ENCODE data around the gene CD55. TPM values are rescaled to one million over a fixed set of nuclear protein-coding genes. Genes with fewer than 3 reads are reported as not detected.
"Not testable (repeated sequence)": the region's sequence is repeated elsewhere in the genome, so short reads cannot be mapped to it uniquely, and the experiment has no call there.

The CD55 gene
- total RNA-seq, 1 donor from 2014 or later = 84.7 TPM

- DNase-seq = no peak
Observed at GRCh38 chr1:207305489-207305873, 16.0 kb upstream of the CD55 start.

- DNase-seq = no peak
Observed at GRCh38 chr1:207306023-207306422, 15.5 kb upstream of the CD55 start.

GRCh38 chr1:207306603-207307002, 14.9 kb upstream of the CD55 start:
- DNase-seq = no peak

GRCh38 chr1:207308451-207309190, 12.9 kb upstream of the CD55 start:
- DNase-seq = no peak

GRCh38 chr1:207309745-207310273, 11.7 kb upstream of the CD55 start:
- DNase-seq = peak; percentile 30

GRCh38 chr1:207311888-207312603, 9.4 kb upstream of the CD55 start:
- DNase-seq = no peak

GRCh38 chr1:207312604-207312920, 8.9 kb upstream of the CD55 start:
- peak; percentile 5 for DNase-seq

GRCh38 chr1:207313131-207313530, 8.3 kb upstream of the CD55 start:
- no peak for DNase-seq

GRCh38 chr1:207314816-207315215, 6.7 kb upstream of the CD55 start:
- DNase-seq = peak; percentile 54

- DNase-seq = no peak
Observed at GRCh38 chr1:207315435-207315834, 6.0 kb upstream of the CD55 start.

GRCh38 chr1:207316141-207316540, 5.3 kb upstream of the CD55 start:
- no peak for DNase-seq

GRCh38 chr1:207316622-207317391, 4.7 kb upstream of the CD55 start:
- peak; percentile 47 for DNase-seq

- DNase-seq = no peak
Observed at GRCh38 chr1:207317561-207317960, 3.9 kb upstream of the CD55 start.

GRCh38 chr1:207318072-207318619, 3.3 kb upstream of the CD55 start:
- DNase-seq = no peak

- DNase-seq = no peak
Observed at GRCh38 chr1:207319199-207319598, 2.3 kb upstream of the CD55 start.

GRCh38 chr1:207320105-207320504, 1.4 kb upstream of the CD55 start:
- not testable (repeated sequence) for DNase-seq

- DNase-seq = peak; percentile 29
Observed at GRCh38 chr1:207321790-207322645, 540 bp downstream of the CD55 start.

- no peak for DNase-seq
Observed at GRCh38 chr1:207323425-207324225, 2.1 kb downstream of the CD55 start.

- DNase-seq = no peak
Observed at GRCh38 chr1:207328004-207328403, 6.5 kb downstream of the CD55 start.

- DNase-seq = no peak
Observed at GRCh38 chr1:207328908-207329440, 7.5 kb downstream of the CD55 start.

- DNase-seq = no peak
Observed at GRCh38 chr1:207329469-207329868, 8.0 kb downstream of the CD55 start.

All from skin of body (tissue), 2 donors.